ENCODE results near the gene TMC8.
"Not testable (repeated sequence)": the region's sequence is repeated elsewhere in the genome, so short reads cannot be mapped to it uniquely, and the experiment has no call there.

The TMC8 gene

GRCh38 chr17:78159575-78160158, 29.1 kb downstream of the TMC8 start:
- peak; percentile 92 for DNase-seq (ENCODE audit: low read depth)

- DNase-seq (ENCODE audit: low read depth), result no peak
These were observed 33.5 kb downstream of the TMC8 start for GRCh38 chr17:78163881-78164747.

DNA sequence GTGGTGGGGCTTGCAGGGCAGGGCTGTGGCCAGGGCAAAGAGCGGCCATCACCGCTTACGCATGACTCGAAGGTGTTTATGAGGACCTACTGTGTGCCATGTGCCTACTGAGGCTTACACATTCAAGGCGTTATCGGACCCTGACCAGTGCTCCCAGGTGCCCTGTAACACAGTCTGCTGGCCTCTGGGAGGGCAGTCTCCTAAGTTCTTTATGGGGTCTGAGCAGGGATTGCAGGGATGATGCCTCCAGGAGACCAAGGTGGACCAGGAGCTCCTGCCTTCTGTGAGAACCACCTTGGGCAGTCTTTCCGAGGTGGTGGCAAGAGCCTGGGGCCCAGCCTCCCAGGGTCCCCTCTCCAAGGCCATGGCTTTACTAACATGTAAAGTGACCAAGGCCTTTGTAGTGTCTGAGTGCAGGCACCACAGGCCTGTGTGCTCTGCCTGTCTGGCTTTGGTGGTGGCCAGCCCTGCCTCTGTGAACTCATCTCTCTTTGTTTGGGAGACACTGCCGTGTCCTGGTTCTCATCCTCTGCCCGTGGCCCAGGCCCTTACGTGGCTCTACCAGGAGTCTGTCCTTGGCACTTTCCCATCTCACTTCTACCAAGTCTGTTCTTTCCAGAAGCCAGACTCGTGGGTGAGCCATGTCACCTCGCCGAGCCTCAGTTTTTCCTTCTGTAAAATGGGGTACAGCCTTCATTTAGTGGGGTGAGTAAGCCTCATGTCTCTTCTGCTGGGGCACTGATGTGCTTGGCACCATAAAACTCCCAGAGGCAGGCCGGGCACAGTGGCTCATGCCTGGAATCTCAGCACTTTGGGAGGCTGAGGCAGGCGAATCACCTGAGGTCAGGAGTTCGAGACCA, 34.4 kb downstream of the TMC8 start:
- no peak for DNase-seq (ENCODE audit: low read depth)

GRCh38 chr17:78166416-78166815, 35.8 kb downstream of the TMC8 start:
- no peak for DNase-seq (ENCODE audit: low read depth)

GRCh38 chr17:78168242-78168902, 37.8 kb downstream of the TMC8 start, which contains the start of gene SYNGR2:
SYNGR2 (plus strand) TSS chr17:78168581; CDS start chr17:78168617, 36 bp downstream.
- no peak for DNase-seq (ENCODE audit: low read depth)

- DNase-seq (ENCODE audit: low read depth), result no peak
These were observed 38.6 kb downstream of the TMC8 start for GRCh38 chr17:78168903-78169793.

GRCh38 chr17:78170692-78171590, 40.4 kb downstream of the TMC8 start:
- DNase-seq (ENCODE audit: low read depth), result no peak

GRCh38 chr17:78171591-78172248, 41.1 kb downstream of the TMC8 start:
- not testable (repeated sequence) for DNase-seq (ENCODE audit: low read depth)

DNA sequence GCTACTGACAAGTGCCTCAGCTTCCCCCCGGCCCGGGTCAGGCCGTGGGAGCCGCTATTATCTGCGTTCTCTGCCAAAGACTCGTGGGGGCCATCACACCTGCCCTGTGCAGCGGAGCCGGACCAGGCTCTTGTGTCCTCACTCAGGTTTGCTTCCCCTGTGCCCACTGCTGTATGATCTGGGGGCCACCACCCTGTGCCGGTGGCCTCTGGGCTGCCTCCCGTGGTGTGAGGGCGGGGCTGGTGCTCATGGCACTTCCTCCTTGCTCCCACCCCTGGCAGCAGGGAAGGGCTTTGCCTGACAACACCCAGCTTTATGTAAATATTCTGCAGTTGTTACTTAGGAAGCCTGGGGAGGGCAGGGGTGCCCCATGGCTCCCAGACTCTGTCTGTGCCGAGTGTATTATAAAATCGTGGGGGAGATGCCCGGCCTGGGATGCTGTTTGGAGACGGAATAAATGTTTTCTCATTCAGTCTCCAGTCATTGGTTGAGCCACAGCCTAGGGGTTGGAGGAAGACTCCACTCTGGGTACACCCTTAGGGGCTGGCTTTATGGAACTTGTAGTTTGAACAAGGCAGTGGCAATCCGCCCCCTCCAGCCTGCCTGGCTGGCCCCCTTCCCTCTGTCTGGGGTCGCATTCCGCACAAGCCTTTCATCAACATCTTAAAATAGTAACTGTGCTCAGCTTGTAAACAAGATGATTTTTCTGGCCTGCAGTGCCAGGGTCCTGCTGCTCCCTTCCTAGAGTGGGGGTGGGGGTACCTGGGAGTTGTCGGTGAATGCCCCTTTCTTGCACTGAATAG, 41.9 kb downstream of the TMC8 start:
- no peak for DNase-seq (ENCODE audit: low read depth)

GRCh38 chr17:78173097-78173715, 42.6 kb downstream of the TMC8 start:
- no peak for DNase-seq (ENCODE audit: low read depth)

DNA sequence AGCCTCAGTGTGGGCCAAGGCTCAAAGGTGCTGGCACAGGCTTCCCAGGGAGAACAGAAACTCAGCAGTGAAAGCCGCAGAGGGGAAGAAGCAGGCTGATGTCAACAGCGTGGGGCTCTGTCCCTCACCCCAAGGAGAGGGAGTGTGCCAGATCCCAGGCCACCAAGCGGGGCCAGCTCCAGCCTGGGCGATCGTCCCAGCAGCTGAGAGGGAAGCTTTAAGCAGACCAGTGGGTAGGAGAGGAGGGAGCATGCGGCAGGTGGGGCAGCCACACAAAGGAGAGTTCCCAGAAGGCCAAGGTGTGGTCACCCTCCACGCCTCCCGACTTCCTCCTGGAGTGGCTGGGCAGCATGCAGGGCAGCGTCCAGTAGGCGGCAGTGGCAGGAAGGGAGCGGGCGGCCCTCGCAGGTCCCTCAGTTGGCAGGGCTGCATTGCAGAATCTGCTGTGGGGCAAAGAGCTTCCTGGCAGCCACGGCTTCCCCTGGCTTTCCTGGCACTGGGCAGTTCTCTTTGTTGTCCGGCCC, 43.8 kb downstream of the TMC8 start:
- no peak for DNase-seq (ENCODE audit: low read depth)

DNA sequence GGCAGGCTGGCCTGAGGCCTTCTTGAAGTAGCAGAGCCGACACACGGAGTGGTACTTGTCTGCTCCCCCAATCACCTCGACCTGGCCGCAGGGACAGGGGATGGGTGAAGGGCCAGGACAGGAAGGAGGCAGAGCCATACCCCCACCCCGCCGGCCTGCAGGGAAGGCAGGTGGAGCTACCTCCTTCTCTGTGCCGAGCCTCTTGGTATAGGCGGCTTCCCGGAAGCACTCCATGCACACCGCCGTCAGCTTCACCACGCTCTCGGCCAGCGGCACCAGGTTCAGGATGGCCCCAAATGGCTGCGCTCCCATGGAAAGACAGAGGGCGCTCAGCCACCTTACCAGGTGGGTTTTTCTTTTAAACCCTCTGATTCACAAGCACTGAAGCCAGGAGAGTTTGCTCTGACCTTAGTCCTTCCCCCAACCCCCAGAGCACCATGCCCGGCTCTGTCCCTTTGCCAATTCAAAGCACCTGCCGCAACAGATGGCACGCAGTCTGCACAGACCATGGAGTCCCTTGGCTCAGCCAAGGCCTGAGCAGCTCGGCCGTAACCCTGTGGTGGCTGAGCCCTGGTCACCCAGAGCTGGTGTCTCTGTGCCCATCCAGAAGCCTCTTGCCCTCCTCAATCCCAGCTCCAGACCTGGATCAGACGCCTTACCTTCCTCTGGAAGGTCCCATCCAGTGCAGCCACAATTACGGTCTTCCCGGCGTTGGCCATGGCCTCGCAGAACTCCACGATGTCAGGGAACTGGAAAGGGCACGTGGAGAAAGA, 44.5 kb downstream of the TMC8 start:
- DNase-seq (ENCODE audit: low read depth), result no peak

DNA sequence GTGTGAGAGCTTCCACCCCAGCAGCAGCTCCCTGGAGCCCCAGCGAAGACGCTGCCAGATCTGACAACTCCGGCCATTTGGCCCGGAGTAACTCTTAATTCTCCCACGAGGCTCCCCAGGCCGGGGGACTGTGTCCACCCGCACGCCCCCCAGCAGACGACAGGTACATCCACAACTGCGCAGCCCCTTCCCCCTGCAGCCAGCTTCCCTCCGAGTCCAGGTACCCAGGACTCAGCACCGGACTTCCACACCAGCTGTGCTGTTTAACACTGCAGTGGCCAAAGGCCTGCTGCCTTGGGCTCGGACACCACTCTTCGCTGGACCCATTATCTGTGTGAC, 45.0 kb downstream of the TMC8 start:
- DNase-seq (ENCODE audit: low read depth), result no peak

DNA sequence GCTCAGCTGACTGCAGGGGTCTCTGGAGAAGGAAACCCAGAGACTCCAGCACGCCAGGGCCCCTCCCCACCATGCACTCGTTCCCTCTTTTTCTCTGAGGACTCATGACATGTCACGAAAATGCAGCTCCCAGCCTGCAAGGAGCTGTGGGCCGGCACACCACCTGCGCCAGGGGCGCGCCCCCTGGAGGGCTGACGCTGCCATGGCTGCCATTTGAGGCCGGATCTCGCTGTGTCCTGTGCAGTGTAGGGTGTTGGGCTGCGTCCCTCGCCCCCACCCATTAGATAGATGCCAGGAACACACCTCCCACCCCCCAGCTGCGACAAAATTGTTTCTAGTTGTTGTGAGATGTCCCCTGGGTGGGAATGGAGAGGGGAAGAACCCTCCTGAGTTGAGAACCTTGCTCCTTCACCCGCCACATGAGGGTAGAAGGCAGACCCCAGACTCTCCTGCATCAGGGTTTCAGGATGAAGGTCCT, 46.0 kb downstream of the TMC8 start:
- no peak for DNase-seq (ENCODE audit: low read depth)

GRCh38 chr17:78179372-78179771, 48.8 kb downstream of the TMC8 start:
- no peak for DNase-seq (ENCODE audit: low read depth)

- DNase-seq (ENCODE audit: low read depth), result no peak
These were observed 49.5 kb downstream of the TMC8 start for GRCh38 chr17:78180083-78180482.

DNA sequence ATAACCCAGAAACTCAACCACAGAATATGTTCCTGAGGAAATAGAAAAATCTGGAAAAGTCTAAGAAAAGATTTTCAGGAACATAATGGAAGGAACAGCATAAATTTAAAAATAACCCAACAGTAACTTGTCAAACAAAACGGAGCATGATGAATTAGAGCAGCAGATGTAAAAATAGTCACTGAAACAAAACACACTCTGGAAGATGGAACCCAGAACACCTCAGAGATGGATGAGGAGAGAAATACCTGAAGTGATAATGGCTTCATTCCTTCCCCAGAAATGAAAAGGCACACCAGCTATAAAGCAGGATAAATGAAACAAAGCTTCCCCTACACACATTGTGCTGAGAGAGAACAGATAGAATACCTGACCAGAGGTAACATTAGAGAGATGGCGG, 49.9 kb downstream of the TMC8 start:
- no peak for DNase-seq (ENCODE audit: low read depth)

Data from HS-5 (cell line).